Muscle layer of colon (tissue), 2 donors: ENCODE data around the gene RNU2-1.
"Not testable (repeated sequence)": the region's sequence is repeated elsewhere in the genome, so short reads cannot be mapped to it uniquely, and the experiment has no call there.

Source experiments
- H3K27ac ChIP-seq: one replicate; pipeline ENCODE4 v1.7.0; 2013; ENCODE audit warnings: low read depth, mild to moderate bottlenecking, low read length, moderate library complexity
- H3K27me3 ChIP-seq, 2 donors: one replicate each; pipeline ENCODE4 v1.7.0; 2013; ENCODE audit warnings: low read length in 2 of 2, mild to moderate bottlenecking in 2 of 2; ENCODE audit not compliant: insufficient read depth in 2 of 2, control insufficient read depth in 1 of 2
- H3K36me3 ChIP-seq: one replicate; pipeline ENCODE4 v1.7.0; 2013; ENCODE audit warnings: mild to moderate bottlenecking, low read length; ENCODE audit not compliant: insufficient read depth
- H3K4me1 ChIP-seq: one replicate; pipeline ENCODE4 v1.7.0; 2013; ENCODE audit warnings: mild to moderate bottlenecking, low read length; ENCODE audit not compliant: insufficient read depth
- H3K4me3 ChIP-seq, 2 donors: one replicate each; pipeline ENCODE4 v1.7.0; 2013; ENCODE audit warnings: low read length in 2 of 2, low read depth in 1 of 2, mild to moderate bottlenecking in 1 of 2, moderate library complexity in 1 of 2
- H3K9ac ChIP-seq: one replicate; pipeline ENCODE4 v1.7.0; 2013; ENCODE audit warnings: low read length
- H3K9me3 ChIP-seq: one replicate; pipeline ENCODE4 v1.7.0; 2013; ENCODE audit warnings: mild to moderate bottlenecking, low read length
- donor health status: abdominal sarcoma.
- donor health status: Adenocarcinoma of cecum.

The RNU2-1 gene

GRCh38 chr17:43228020-43228782 lies 5.6 kb downstream of the RNU2-1 start, which contains the start of gene CCDC200:
TSS of gene CCDC200 (minus strand) at chr17:43228623. CDS start at chr17:43228554, 69 bp downstream.
- not testable (repeated sequence) for H3K4me3 ChIP-seq, H3K9me3 ChIP-seq, H3K27me3 ChIP-seq, H3K27ac ChIP-seq, H3K4me1 ChIP-seq, H3K9ac ChIP-seq, H3K36me3 ChIP-seq

GRCh38 chr17:43226393-43226792 lies 7.4 kb downstream of the RNU2-1 start:
- no peak overlapping the region for H3K4me3 ChIP-seq
- no peaks in the 10 kb centered on the region for H3K27me3 ChIP-seq
- H3K9me3 ChIP-seq, result no peaks in the 10 kb centered on the region
- no peaks in the 10 kb centered on the region for H3K4me1 ChIP-seq
- H3K36me3 ChIP-seq, result peaks cover 9% of the 10 kb centered on the region
- no peak overlapping the region for H3K27ac ChIP-seq
- no peak overlapping the region for H3K9ac ChIP-seq

GRCh38 chr17:43224146-43224705 lies 9.6 kb downstream of the RNU2-1 start:
- Histone ChIP-seq H3K27me3 (no peaks in the 10 kb centered on the region), H3K27ac (no peak overlapping the region), H3K4me3 (no peak overlapping the region), H3K9me3 (no peaks in the 10 kb centered on the region), H3K4me1 (no peaks in the 10 kb centered on the region), H3K9ac (no peak overlapping the region), H3K36me3 (peaks cover 9% of the 10 kb centered on the region)

- H3K27me3 ChIP-seq, result no peaks in the 10 kb centered on the region
- H3K9ac ChIP-seq, result no peak overlapping the region
- no peak overlapping the region for H3K4me3 ChIP-seq
- H3K9me3 ChIP-seq, result no peaks in the 10 kb centered on the region
- H3K27ac ChIP-seq, result no peak overlapping the region
- no peaks in the 10 kb centered on the region for H3K4me1 ChIP-seq
- H3K36me3 ChIP-seq, result peaks cover 24% of the 10 kb centered on the region
Observed at GRCh38 chr17:43220511-43221125, 13.2 kb downstream of the RNU2-1 start.

DNA sequence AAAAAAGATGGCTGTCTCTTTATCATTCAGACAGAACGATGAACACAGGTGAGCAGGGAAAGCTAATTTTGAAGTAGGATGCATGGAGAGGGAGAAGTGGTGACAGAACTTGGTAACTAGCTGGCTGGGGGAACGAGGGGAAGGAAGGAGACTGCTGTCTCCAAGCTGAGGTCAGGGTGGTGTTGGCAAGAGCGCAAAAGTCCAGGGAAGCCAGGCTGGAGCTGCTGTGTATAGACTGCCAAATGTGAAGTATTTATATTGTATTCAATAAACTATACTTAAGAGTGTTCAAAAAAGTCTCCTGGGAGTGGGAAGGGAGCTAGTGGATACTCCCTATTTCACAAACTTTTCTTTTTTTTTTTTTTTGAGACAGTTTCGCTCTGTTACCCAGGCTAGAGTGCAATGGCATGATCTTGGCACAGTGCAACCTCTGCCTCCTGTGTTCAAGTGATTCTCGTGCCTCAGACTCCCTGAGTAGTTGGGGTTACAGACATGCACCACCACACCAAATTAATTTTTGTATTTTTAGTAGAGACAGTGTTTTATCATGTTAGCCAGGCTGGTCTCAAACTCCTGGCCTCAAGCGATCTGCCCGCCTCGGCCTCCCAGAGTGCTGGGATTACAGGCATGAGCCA lies 13.9 kb downstream of the RNU2-1 start:
- Histone ChIP-seq H3K36me3 (peaks cover 22% of the 10 kb centered on the region), H3K4me3 (no peak overlapping the region), H3K9ac (no peak overlapping the region), H3K4me1 (no peaks in the 10 kb centered on the region), H3K27me3 (no peaks in the 10 kb centered on the region), H3K27ac (no peak overlapping the region), H3K9me3 (no peaks in the 10 kb centered on the region)

DNA sequence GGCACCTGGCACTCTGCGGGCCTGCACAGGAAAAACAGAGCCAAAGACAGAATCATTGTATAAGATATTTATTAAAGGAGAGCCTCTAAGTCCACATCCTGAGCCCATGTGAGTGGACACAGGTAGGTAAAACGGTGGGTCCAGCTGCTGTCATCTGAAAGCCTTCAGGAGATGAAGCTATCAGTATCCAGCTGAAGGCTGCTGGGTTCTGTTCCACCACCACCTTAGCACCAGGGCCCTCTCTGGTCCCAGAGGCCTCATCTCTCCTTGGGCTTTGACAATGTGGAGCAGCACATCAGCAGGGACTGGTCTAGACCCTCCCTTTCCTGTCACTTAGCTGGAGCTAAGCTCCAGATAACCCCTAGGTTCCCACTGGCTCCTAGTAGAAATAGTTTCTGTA lies 14.8 kb downstream of the RNU2-1 start:
- Histone ChIP-seq H3K36me3 (peaks cover 23% of the 10 kb centered on the region), H3K27me3 (no peaks in the 10 kb centered on the region), H3K4me3 (no peak overlapping the region), H3K27ac (no peak overlapping the region), H3K4me1 (no peaks in the 10 kb centered on the region), H3K9me3 (no peaks in the 10 kb centered on the region), H3K9ac (no peak overlapping the region)

GRCh38 chr17:43217614-43218087 lies 16.1 kb downstream of the RNU2-1 start:
- Histone ChIP-seq H3K27ac (no peak overlapping the region), H3K4me3 (no peak overlapping the region), H3K4me1 (peaks cover 8% of the 10 kb centered on the region), H3K36me3 (peaks cover 19% of the 10 kb centered on the region), H3K27me3 (no peaks in the 10 kb centered on the region), H3K9me3 (no peaks in the 10 kb centered on the region), H3K9ac (no peak overlapping the region)

DNA sequence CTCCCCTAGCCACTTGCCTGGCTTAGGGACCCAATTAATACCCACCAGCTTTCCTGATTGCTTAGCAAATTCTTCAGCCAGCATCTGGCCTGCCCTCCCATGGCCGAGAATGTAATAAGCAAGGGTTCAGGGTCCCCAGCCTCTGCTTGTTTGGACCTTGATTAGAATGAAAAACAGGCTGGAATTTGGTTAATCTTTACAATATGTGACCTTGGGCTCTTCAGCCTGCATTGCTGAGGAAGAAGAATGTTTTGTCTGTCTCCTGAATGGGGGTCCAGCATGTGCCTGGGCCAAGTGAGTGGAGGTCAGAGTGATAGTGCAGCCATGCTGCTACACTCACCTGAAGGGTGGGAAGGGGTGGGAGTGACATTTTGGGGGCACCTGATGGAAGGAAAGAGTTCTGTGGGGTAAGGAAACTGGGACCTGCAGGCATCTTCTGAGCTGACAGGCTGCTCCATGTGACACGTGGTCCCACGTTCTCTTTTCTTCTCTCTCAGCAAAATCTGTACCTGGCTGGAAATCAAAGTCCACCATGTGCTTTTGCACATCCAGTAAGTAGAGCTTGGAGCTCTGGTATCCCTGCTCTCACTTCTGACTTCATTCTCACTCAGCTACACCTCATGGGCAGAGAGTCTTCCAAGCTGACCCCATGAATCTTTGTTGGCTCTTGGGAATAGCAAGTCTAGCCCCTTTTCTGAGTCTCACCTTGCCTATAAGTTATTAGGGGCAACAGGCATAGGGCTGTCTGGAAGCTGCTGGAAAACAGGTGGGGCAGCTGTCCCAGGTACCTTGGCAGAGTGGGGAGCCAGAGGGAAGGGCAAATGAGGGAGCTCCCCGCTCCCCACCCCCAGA lies 16.8 kb downstream of the RNU2-1 start:
- Histone ChIP-seq H3K9me3 (no peaks in the 10 kb centered on the region), H3K27ac (no peak overlapping the region), H3K4me3 (no peak overlapping the region), H3K4me1 (peaks cover 12% of the 10 kb centered on the region), H3K9ac (no peak overlapping the region), H3K36me3 (peaks cover 19% of the 10 kb centered on the region), H3K27me3 (no peaks in the 10 kb centered on the region)

GRCh38 chr17:43216369-43216761 lies 17.4 kb downstream of the RNU2-1 start:
- H3K4me1 ChIP-seq, result peaks cover 13% of the 10 kb centered on the region
- no peaks in the 10 kb centered on the region for H3K9me3 ChIP-seq
- H3K36me3 ChIP-seq, result peaks cover 19% of the 10 kb centered on the region

GRCh38 chr17:43215341-43215740 lies 18.4 kb downstream of the RNU2-1 start:
- no peaks in the 10 kb centered on the region for H3K9me3 ChIP-seq
- no peaks in the 10 kb centered on the region for H3K27me3 ChIP-seq
- H3K27ac ChIP-seq, result no peak overlapping the region
- H3K36me3 ChIP-seq, result peaks cover 22% of the 10 kb centered on the region
- H3K4me1 ChIP-seq, result peaks cover 19% of the 10 kb centered on the region
- no peak overlapping the region for H3K9ac ChIP-seq
- no peak overlapping the region for H3K4me3 ChIP-seq

More at GRCh38 chr17:43216369-43216761, 17.4 kb downstream of the RNU2-1 start:
- Histone ChIP-seq H3K4me3 (no peak overlapping the region), H3K9ac (no peak overlapping the region), H3K27me3 (no peaks in the 10 kb centered on the region), H3K27ac (no peak overlapping the region)

DNA sequence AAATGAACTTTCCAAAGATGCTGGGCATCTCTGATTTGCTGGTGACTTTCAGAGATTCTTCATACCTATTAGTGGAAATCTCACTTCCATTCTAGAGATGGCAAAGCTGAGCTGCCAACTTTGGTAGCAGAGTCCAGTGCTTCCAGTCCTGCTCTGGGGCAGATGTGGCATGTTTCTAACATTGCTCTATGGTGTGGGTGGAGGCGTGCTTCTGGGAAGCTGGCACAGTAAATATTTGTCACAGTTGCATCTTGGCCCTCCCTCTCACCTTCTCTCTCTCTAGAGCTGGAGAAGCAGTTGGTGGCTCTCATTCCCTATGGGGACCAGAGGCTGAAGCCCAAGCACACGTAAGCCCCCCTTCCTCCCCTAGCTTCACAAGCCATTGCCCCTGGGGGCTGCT lies 20.2 kb downstream of the RNU2-1 start:
- H3K27me3 ChIP-seq, result no peaks in the 10 kb centered on the region
- H3K9ac ChIP-seq, result no peak overlapping the region
- H3K27ac ChIP-seq, result no peak overlapping the region
- peaks cover 19% of the 10 kb centered on the region for H3K4me1 ChIP-seq
- H3K4me3 ChIP-seq, result no peak overlapping the region
- H3K36me3 ChIP-seq, result peaks cover 34% of the 10 kb centered on the region
- H3K9me3 ChIP-seq, result no peaks in the 10 kb centered on the region
